Muscle of back (tissue), 11 donors: ENCODE data around the gene USP38. TPM values are rescaled to one million over a fixed set of nuclear protein-coding genes. Genes with fewer than 3 reads are reported as not detected.
"Not testable (repeated sequence)": the region's sequence is repeated elsewhere in the genome, so short reads cannot be mapped to it uniquely, and the experiment has no call there.

Experiments used
- DNase-seq, 3 donors: peaks; one replicate each; pipeline versions ENCODE4 v3.0.0 to v3.0.0-alpha.2; 2013
- polyA plus RNA-seq, 10 donors: library from polyadenylated mRNA; unstranded; fragments of 120-200 nt; gene quantifications; one replicate each; pipeline ENCODE4 v1.2.1, GENCODE V29; 2013; ENCODE audit not compliant: insufficient read length in 10 of 10

The USP38 gene
- polyA plus RNA-seq, 10 donors: 15.1 to 22.8 (median 17.4) TPM

DNA sequence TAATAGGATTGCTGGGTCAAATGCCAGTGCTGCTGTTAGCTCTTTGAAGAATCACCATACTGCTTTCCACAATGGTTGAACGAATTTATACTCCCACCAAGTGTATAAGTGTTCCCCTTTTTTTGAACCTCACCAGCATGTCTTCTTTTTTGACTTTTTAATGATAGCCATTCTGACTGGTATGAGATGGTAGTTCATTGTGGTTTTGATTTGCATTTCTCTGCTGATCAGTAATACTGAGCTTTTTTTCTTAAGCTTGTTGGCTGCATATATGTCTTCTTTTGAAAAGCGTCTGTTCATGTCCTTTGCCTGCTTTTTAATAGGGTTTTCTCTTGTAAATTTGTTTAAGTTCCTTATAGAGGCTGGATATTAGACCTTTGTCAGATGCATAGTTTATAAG, 14.8 kb downstream of the USP38 start:
- DNase-seq: no peak

- DNase-seq: peak in 1 of 3 donors; percentile 33
These were observed 18.1 kb downstream of the USP38 start for GRCh38 chr4:143202824-143203223.

- DNase-seq: no peak
These were observed 18.9 kb downstream of the USP38 start for GRCh38 chr4:143203577-143203976.

- DNase-seq: peak; percentile 24 to 66 (median 45)
These were observed 22.8 kb downstream of the USP38 start for GRCh38 chr4:143207555-143207954.

DNA sequence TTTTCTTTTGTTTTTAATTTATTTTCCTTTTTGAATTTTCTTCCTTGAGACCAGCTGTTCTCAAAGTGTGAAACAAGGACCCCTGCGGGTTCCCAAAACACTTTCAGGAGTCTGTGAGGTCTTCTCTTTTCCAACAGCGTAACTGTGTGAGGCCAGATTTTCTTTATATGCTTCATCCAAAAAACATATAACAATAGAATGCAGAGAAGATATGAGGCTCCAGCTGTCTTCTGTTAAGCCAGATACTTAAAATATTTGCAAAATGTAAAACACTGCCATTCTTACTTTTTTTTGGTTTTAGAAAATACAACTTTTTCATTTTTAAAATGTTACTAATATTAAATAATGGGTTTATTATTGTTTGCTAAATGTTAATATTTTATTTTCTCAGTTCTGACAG, 27.8 kb downstream of the USP38 start:
- DNase-seq: no peak

DNA sequence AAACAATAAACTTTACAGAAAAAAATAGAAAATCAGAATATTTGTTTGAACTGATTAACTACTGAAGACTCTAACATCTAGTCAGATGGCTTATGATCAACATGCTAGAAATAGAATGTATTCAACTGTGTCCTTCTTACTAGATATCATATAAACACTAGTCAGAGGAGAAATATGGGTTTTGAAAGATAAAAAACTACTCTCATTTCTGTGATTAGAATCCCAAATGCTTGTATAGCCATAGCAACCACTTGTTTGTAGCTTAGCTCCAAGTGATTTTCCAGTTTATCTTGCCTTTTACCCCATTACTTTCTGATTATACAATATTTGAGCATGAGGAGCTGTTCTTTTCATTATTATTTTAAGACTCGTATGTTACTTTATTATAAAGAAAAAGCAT, 31.2 kb downstream of the USP38 start:
- peak in 1 of 3 donors; percentile 13 for DNase-seq

DNA sequence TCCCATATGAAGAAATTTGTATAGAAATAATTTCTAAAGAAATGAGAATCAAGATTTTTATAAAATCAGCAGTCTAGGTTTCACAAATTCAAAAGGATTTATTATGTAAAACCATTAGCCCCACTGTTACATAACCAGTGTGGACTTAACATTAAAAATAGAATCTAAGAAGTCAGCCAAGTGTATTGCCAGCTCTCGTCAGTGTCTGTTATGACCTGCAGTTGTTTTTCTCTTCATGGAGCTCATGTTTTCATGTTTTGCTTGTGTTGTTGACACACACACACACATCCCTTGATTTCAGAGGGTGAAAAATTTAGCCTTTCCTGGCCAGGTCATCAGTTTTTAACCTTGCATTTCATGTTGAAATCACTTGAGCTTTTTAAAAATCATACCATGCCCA, 39.5 kb downstream of the USP38 start:
- no peak for DNase-seq

DNA sequence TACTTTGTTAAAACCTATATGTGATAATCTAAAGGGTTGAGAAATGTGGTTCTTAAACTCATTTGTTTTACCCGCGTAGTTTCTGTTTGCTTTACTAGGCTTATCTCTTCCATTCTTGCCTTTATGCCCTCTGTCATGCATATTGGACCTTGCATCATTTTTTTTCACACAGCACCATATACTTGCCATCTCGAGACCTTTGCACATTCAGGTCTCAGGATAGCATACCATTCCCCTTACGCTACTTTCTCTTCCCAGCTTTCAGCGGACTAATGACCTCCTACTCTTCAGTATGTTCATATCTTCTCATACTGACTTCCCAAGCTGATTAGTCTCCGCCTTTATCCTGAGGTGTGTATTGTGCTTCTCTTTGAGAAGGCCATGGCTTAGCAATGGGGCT, 40.5 kb downstream of the USP38 start:
- no peak for DNase-seq

DNA sequence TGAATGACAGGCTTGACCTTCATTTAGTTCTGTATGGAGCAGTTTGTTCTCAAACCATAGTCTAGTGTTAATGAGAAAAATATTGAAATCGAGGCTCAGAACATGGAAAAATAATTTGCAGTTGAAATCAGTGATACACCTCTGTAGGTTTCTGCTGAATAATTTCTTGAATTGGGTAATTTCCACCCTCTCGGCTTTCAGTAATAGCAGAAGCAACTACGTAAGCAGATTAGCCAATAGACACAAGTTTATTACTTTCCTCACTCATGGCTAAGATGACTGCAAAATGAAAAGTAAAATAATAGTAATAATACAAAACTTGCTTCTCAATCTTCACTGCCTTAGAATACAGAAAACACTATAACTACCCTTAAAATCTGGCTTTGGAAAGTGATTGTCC, 46.0 kb downstream of the USP38 start:
- no peak for DNase-seq

- no peak for DNase-seq
These were observed 47.6 kb downstream of the USP38 start for GRCh38 chr4:143232277-143232676.

DNA sequence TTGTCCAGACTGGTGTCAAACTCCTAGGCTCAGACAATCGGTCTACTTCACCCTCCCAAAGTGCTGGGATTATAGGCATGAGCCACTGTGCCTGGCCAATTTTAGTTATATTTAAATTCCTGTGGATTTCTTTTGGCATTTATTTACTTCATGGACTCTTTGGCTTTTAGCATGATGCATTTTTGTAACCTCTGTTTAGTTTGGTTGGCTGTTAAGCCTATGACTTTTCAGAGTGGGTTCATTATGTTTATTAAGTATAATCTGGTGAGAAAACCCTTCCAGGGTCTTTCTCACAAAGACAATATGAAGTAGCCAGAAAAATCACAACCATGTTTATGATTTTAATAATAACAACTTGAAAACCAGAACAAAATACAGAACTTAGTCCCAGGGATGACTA, 49.4 kb downstream of the USP38 start:
- no peak for DNase-seq

GRCh38 chr4:143237195-143237594, 52.5 kb downstream of the USP38 start:
- DNase-seq: not testable (repeated sequence)

DNA sequence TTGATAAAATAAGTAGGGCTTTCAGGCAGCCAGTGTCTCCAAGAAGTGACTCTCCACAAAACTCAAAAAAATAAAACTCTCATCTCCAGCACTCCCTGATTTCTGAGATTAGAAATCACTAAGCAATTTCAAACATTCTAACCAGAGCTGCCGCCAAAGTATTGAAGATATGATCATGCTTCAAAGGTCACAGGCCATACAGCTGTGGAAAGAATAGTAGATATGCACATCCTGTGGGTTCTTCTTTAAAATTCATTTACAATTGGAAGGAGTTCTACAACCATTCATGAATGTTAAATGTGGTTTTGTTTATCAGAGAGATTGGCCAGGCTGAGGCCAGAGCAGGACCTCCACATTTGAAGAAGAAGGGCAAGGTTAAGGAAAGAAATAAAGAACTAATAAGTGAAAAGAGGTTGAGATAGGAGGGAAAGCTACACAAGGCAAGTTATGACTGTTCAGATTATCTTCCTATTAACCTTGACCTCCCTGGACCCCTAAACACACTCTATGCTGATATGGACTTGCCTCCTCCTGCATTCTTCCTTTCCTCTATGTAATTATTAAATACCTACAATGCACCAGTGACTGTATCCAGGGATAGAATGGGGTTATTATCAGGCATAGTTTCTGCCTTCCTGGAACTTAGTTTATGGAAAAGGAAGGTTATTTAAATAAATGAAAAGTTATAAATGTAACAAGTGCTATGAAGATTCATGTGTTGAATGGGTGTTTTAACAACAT, 56.4 kb downstream of the USP38 start:
- DNase-seq: no peak

DNA sequence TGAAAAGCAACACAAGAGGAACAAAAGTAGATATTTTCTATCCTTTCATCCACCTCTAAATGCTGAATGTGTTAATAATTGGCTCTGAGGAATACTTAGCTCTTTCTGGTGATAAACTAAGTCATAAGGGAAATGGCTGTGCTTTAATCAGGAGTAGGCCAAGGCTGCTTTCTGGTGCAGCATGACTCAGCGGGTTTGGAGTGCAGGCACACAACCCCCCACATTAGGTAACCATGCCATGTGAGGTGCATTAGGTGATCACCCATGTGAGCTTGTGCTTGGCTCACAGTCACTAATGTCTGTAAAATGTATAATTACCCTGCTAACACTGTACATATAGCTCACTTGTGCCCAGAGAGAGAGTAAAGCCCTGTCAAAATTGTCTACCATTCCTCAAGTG, 57.2 kb downstream of the USP38 start:
- no peak for DNase-seq

DNA sequence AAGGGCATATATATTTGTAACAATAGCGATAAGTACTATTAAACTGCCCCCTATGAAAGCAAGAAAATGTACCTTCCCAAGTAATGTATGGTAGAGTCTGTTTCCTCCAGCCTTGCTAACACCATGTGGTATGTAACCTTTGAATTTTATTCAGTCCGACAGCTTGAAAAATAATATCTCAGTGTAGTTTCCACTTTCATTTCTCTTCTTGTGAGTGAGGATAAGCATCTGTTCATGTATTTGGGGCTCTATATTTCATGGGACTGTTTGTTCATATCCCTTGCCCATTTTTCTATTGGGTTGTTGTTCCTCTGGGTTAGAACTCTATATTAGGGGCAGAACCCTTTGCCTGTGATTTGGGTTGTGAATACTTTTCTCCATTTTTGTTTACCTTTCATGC, 58.3 kb downstream of the USP38 start:
- DNase-seq: no peak

DNA sequence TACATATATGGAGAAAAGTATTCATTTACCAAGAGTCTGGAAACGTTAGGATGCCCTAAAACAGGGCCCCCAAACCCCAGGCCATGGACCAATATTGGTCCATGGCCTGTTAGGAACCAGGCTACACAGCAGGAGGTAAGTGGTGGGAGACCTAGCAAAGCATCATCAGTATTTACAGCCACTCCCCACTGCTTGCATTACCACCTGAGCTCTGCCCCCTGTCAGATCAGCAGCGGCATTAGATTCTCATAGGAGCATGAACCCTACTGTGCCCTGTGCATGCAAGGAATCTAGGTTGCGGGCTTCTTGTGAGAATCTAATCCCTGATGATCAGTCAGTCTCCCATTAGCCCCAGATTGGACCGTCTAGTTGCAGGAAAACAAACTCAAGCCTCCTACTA, 62.3 kb downstream of the USP38 start:
- no peak for DNase-seq

GRCh38 chr4:143247866-143248265, 63.1 kb downstream of the USP38 start:
- no peak for DNase-seq

- no peak for DNase-seq
These were observed 64.1 kb downstream of the USP38 start for GRCh38 chr4:143248827-143249226.

DNA sequence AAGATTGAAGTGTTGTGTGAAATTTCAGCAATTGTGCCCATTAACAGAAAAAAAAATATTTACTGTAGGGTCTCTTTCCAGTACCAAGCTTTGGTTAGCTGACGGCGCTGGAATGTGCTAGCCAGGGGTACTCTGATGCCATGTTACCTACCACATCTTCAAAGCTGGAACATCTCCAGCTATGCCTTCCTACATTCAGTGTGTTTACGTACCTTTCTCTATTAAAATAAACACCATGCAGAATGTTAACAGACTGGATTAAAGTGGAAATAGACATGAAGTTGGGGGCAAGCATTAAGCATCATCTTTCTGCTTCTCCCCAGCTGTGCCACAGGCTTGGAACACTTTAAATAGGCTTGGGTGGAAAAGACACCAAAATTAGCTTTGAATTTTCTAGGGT, 65.9 kb downstream of the USP38 start:
- no peak for DNase-seq

DNA sequence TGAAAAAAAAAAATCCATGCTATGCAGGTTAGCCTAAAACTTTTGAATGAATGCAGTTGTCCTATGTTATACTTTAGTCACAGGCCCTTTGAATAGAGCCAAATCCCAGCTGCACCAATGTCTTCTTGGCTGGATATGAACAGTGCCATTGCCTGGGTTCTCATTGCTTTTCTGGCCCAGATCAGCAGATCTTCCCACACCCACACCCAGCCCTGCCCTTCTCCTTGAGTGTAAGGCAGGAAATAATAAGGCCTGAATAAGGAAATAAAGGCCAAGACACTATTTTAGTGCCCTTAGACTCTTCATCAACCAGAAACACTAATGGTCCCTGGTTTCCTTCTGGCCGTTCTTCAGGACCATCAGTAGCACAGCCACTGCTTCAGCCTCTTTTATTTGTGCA, 66.6 kb downstream of the USP38 start:
- no peak for DNase-seq

DNA sequence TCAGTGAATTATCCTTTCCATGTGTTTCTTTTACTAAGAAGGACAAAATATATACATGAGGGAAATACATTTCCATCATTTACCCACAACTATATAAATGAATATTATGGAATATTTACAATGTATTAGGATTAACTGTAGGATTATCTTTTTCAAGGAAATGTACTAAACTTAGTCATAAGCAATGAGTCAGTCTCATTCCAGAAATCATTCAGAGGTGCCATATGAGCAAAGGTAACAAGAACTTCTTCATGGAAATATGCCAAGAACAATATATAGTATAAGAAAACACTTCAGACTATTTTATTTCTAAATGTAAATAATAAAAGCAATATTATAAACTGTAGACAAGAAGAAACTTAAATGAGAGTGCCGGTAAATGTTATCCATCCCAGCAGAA, 67.1 kb downstream of the USP38 start:
- no peak for DNase-seq

DNA sequence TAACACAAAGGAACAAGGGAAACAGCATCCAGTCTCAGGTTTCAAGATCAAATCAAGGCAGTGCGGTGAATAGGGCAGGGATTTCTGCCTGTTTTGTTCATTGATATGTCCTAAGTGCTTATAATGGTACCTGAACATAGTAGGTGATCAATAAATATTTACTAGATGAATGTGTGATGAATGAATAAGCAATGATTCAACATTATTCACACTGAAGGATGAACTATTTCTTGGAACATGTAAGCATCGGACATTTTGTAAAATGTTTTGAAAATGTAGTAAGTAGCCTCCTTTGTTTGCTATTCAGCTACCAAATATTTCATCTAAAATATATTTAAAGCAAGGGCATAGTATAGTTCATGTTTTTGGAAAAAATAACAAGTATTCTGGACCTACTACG, 67.8 kb downstream of the USP38 start:
- DNase-seq: no peak

DNA sequence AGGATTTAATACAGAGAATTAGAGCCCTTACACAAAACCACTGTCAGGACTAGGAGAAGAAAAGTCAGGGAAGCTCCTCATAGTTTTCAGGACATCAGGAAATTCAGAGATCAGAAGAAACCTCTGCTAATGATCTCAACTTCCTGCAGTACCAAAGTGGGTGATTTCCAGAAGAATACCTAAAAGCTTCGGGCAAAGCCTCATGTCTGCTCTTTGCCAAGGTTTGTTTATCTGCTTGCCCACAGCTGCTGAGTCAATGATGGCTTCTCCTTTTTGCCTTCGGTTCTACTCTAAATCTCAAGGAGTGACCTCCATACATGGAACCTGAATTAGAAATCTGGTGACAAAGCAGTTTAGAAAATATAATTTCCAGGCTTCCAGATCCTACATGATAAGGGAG, 68.4 kb downstream of the USP38 start:
- DNase-seq: no peak

DNA sequence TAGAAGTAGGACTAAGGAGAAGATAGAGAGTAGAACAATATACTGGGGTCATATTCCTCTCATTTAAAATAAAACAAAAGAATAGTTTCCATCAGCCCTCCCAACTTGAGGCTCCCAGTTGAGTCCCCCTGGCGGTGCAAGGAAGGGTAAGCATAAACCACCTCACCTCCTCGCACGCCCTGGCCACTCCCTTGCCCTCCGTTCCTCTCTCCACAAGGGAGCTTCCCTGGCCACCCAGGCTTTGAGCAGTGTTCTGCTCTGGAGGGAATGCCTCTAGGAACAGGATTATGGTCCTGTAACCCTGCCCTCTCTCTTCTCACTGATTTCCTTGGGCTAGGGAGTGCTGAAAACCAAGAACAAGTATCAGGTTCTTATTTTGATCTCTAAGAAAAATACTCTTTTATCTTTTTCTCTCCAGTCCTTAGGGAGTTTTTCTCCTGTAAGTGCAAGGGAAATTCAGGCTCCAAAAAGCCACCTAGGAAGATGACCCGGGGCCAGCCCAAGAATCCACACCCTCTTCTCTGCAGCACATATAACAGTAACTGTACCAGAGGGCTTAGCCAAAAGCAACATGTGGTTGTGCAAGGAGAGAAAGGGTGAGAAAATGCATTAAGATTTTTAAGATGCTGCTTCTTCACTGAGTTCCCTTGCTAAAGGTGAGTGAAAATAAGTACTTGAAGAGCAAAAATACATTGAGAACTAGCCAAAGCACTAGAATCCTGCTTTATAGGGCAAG, 69.9 kb downstream of the USP38 start:
- no peak for DNase-seq
